ENCODE measurements around the gene AFG3L2. TPM values are rescaled to one million over a fixed set of nuclear protein-coding genes. Genes with fewer than 3 reads are reported as not detected.

The AFG3L2 gene
- total RNA-seq, 1 experiment from 2014 or later: 73.5 TPM

DNA sequence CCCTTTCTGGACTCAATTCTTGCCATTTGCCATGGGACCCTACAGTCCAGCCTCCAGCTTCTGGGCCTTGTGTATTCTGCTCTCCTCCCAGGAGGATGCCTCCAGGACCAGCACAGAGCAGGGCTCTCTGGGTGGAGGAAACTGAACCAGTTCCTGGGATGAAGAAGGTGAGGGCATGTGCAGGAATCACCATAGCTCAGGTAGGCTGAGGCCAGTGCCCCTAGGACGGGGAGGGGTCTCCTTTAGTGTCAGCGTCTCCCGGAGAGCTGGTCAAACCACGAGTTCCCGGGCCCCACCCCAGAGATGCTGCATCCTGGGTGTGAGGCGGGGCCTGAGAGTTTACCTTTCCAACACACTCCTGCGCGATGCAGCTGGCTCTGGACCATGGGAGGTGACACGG is 24.9 kb upstream of the AFG3L2 start:
- no peak overlapping the region for H4K91ac ChIP-seq (ENCODE audit: insufficient read length, low read depth, low read length)
- Mint-ChIP-seq H3K4me1 (peaks cover 19 to 22% of the 10 kb centered on the region in 2 experiments), H3K4me3 (no peak overlapping the region), H3K27me3 (ENCODE audit: low read depth) (peaks cover 43% of the 10 kb centered on the region), H3K9me3 (peaks cover 1% of the 10 kb centered on the region in 2 experiments; a peak in 4 of 5 replicates), H3K27ac (no peak overlapping the region), H3K36me3 (ENCODE audit: insufficient read depth in 1 of 3, low read depth in 3 of 3) (peaks cover 0 to 1% (median 0%) of the 10 kb centered on the region in 3 experiments; a peak in 1 of 7 replicates)
- no peak overlapping the region for H2BK5ac ChIP-seq (ENCODE audit: insufficient read length, low read length)
- H3K9me3 ChIP-seq (ENCODE audit: control insufficient read depth, low read depth, low read length): no peaks in the 10 kb centered on the region
- no peak overlapping the region for H2BK20ac ChIP-seq (ENCODE audit: low read depth, low read length, poor library complexity, severe bottlenecking)
- WGBS (ENCODE audit: extremely low coverage, insufficient read length, low lambda C conversion rate): no CpG with 5 or more reads among the region's 9 CpGs
- H4K8ac ChIP-seq (replicated peaks; ENCODE audit: insufficient read length, low read depth, low read length): no peak overlapping the region
- TF ChIP-seq, protein P1, sequence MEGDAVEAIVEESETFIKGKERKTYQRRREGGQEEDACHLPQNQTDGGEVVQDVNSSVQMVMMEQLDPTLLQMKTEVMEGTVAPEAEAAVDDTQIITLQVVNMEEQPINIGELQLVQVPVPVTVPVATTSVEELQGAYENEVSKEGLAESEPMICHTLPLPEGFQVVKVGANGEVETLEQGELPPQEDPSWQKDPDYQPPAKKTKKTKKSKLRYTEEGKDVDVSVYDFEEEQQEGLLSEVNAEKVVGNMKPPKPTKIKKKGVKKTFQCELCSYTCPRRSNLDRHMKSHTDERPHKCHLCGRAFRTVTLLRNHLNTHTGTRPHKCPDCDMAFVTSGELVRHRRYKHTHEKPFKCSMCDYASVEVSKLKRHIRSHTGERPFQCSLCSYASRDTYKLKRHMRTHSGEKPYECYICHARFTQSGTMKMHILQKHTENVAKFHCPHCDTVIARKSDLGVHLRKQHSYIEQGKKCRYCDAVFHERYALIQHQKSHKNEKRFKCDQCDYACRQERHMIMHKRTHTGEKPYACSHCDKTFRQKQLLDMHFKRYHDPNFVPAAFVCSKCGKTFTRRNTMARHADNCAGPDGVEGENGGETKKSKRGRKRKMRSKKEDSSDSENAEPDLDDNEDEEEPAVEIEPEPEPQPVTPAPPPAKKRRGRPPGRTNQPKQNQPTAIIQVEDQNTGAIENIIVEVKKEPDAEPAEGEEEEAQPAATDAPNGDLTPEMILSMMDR (conservative IDR thresholded peaks at IDR 0.05): no peak
- no peak overlapping the region for H3K9ac ChIP-seq (ENCODE audit: extremely low read depth, insufficient read length, low read length)
- H3K4me1 ChIP-seq (ENCODE audit: insufficient read depth, low read length): no peaks in the 10 kb centered on the region; the same call in 1 of the 2 replicates
- H3K23me2 ChIP-seq (ENCODE audit: insufficient read length, low read depth, low read length, poor library complexity, severe bottlenecking): no peaks in the 10 kb centered on the region
- no peak overlapping the region for H2AFZ ChIP-seq (ENCODE audit: low read length)
- H3K56ac ChIP-seq (ENCODE audit: insufficient read length, low read depth, low read length): no peak overlapping the region
- peaks cover 3% of the 10 kb centered on the region; the same call in 1 of the 2 replicates for H3K27me3 ChIP-seq (ENCODE audit: insufficient read depth, low read length)
- H3T11ph ChIP-seq (ENCODE audit: low read length): no peak overlapping the region
- H2BK12ac ChIP-seq (ENCODE audit: insufficient read length, low read depth, low read length): no peak overlapping the region
- no peak overlapping the region for H3K4ac ChIP-seq (ENCODE audit: low read depth, low read length)
- no peak overlapping the region for H3K4me2 ChIP-seq (ENCODE audit: insufficient read depth, insufficient read length, low read length)
- H4K5ac ChIP-seq (ENCODE audit: insufficient read length, low read depth, low read length): no peak overlapping the region
- no peak overlapping the region for H2BK120ac ChIP-seq (ENCODE audit: low read depth, low read length, poor library complexity, severe bottlenecking)
- no peaks in the 10 kb centered on the region for H3K79me2 ChIP-seq (ENCODE audit: insufficient read depth, low read length)
- H3K18ac ChIP-seq (ENCODE audit: insufficient read length, low read depth, low read length): no peak overlapping the region
- H2BK15ac ChIP-seq (ENCODE audit: low read depth, low read length): no peak overlapping the region
- H3K79me1 ChIP-seq (ENCODE audit: insufficient read depth, low read depth, low read length, poor library complexity, severe bottlenecking): no peaks in the 10 kb centered on the region
- H3K27ac ChIP-seq (ENCODE audit: insufficient read length, low read depth, low read length): no peak overlapping the region
- no peak overlapping the region for H3K23ac ChIP-seq (ENCODE audit: insufficient read length, low read depth, low read length)
- no peak overlapping the region for H2AK5ac ChIP-seq (ENCODE audit: insufficient read length, low read length)
- H3K14ac ChIP-seq (ENCODE audit: insufficient read depth, low read length): no peak overlapping the region
- no peak for DNase-seq
- no peaks in the 10 kb centered on the region for H4K20me1 ChIP-seq (ENCODE audit: control insufficient read depth, insufficient read depth, insufficient read length)
